HCT116 (cell line): ENCODE data around the gene MAPK8. TPM values are rescaled to one million over a fixed set of nuclear protein-coding genes. Genes with fewer than 3 reads are reported as not detected.

Experiments used
- ATAC-seq: fragments of 200-7000 bp; cut with Tn5 transposase; 2 replicates; pipeline ENCODE4 v1.9.1; 2020; ENCODE audit warnings: mild to moderate bottlenecking, moderate library complexity
- BruUV-seq: library from RNA; stranded (reverse); fragments of 400-500 nt; replicated peaks from 2 replicates; lab custom pipeline; 2021; lab: Mats Ljungman, UMichigan
- CTCF ChIA-PET: fragments of 300-600 bp; sonication (Branson Sonifier 250); formaldehyde crosslinking; loops from one replicate; lab custom pipeline; 2021; ENCODE audit warnings: antibody characterized with exemption; lab: Charles Lee
- POLR2A ChIA-PET: fragments of 300-600, 350-600 bp; sonication (Branson Sonifier 250); formaldehyde crosslinking; loops from one replicate; lab custom pipeline; 2021; ENCODE audit warnings: antibody characterized with exemption; lab: Charles Lee
- RAD21 ChIA-PET, 2 experiments: fragments of 300-600 bp; sonication (Branson Sonifier 250); formaldehyde crosslinking; loops; one replicate each; lab custom pipeline; 2023; ENCODE audit warnings: low total read pairs in 2 of 2; ENCODE audit not compliant: uncharacterized antibody in 2 of 2, unreplicated experiment in 2 of 2, low non-redundant PET in 1 of 2; lab: Charles Lee
- DNase-seq: peaks from one replicate; pipeline ENCODE4 v3.0.0-alpha.2; 2010; ENCODE audit warnings: low read depth, low spot score
- H2AFZ ChIP-seq: fragments of 200-600 bp; shearing (Covaris generic), sonication (generic); 2 replicates; pipeline ENCODE4 v1.6.1; 2017; ENCODE audit warnings: low read depth, mixed run types, mixed read lengths, antibody characterized with exemption, low read length; ENCODE audit not compliant: poor library complexity, severe bottlenecking
- H3K27ac ChIP-seq: 2 replicates; pipeline ENCODE4 v1.5.1; 2012; ENCODE audit warnings: low read depth, low read length
- H3K27me3 ChIP-seq: fragments of 200-600 bp; sonication (generic); 2 replicates; pipeline ENCODE4 v1.6.1; 2016; ENCODE audit warnings: mixed run types, low read length, mixed read lengths; ENCODE audit not compliant: insufficient read depth
- H3K36me3 ChIP-seq, 2 experiments: fragments of 200-500 bp in 1 of 2; fragments of 200-600 bp in 1 of 2; sonication (Bioruptor generic) in 1 of 2; sonication (generic) in 1 of 2; 2 replicates each; pipeline versions ENCODE4 v1.5.1 to v1.6.1; 2014 to 2016; ENCODE audit warnings: low read length in 2 of 2, inconsistent platforms in 1 of 2, mixed read lengths in 1 of 2, mixed run types in 1 of 2; ENCODE audit not compliant: insufficient read depth in 2 of 2, control insufficient read depth in 1 of 2
- H3K4me1 ChIP-seq, 2 experiments: fragments of 200-600 bp in 1 of 2; sonication (generic) in 1 of 2; 2 replicates each; pipeline versions ENCODE4 v1.5.1 to v1.6.1; 2012 to 2017; ENCODE audit warnings: low read length in 2 of 2, inconsistent platforms in 1 of 2, mild to moderate bottlenecking in 1 of 2, mixed read lengths in 1 of 2, mixed run types in 1 of 2, moderate library complexity in 1 of 2; ENCODE audit not compliant: insufficient read depth in 2 of 2, control insufficient read depth in 1 of 2
- H3K4me2 ChIP-seq: fragments of 200-600 bp; sonication (generic); 2 replicates; pipeline ENCODE4 v1.6.1; 2017; ENCODE audit warnings: mixed run types, low read length, mixed read lengths
- H3K4me3 ChIP-seq, 2 experiments: fragments of 200-600 bp in 1 of 2; sonication (generic) in 1 of 2; replicated peaks in 1 of 2; 2 replicates each; pipeline ENCODE4 v1.5.1; 2011 to 2016; ENCODE audit warnings: low read length in 2 of 2, control low read depth in 1 of 2, low read depth in 1 of 2, mild to moderate bottlenecking in 1 of 2, mixed read lengths in 1 of 2, mixed run types in 1 of 2
- H3K79me2 ChIP-seq: fragments of 200-600 bp; sonication (generic); 2 replicates; pipeline ENCODE4 v1.6.1; 2017; ENCODE audit warnings: mild to moderate bottlenecking, mixed run types, low read length, moderate library complexity, mixed read lengths; ENCODE audit not compliant: insufficient read depth
- H3K9ac ChIP-seq: fragments of 200-600 bp; sonication (generic); 2 replicates; pipeline ENCODE4 v1.6.1; 2016; ENCODE audit warnings: low read length, mixed read lengths
- H3K9me2 ChIP-seq: fragments of 200-600 bp; sonication (generic), shearing (Covaris generic); 2 replicates; pipeline ENCODE4 v1.6.1; 2017; ENCODE audit warnings: mixed run types, mild to moderate bottlenecking, moderate library complexity; ENCODE audit not compliant: insufficient read depth
- H3K9me3 ChIP-seq, 2 experiments: fragments of 200-500 bp in 1 of 2; fragments of 200-600 bp in 1 of 2; sonication (Bioruptor generic) in 1 of 2; sonication (generic) in 1 of 2; 2 replicates each; pipeline ENCODE4 v1.6.1; 2014 to 2017; ENCODE audit warnings: low read length in 2 of 2, mixed read lengths in 2 of 2, inconsistent platforms in 1 of 2, low read depth in 1 of 2, mild to moderate bottlenecking in 1 of 2, mixed run types in 1 of 2, moderate library complexity in 1 of 2; ENCODE audit not compliant: control insufficient read depth in 1 of 2, insufficient read depth in 1 of 2
- H4K20me1 ChIP-seq: fragments of 200-600 bp; sonication (generic), shearing (Covaris generic); 2 replicates; pipeline ENCODE4 v1.6.1; 2017; ENCODE audit warnings: mixed run types, mild to moderate bottlenecking, moderate library complexity; ENCODE audit not compliant: insufficient read depth
- ATF3 ChIP-seq: IDR thresholded peaks from 2 replicates; pipeline ENCODE4 v1.6.1; 2012
- EGR1 ChIP-seq: IDR thresholded peaks from 2 replicates; pipeline ENCODE4 v1.6.1; 2012; ENCODE audit warnings: low read depth
- ELF1 ChIP-seq: IDR thresholded peaks from 2 replicates; pipeline ENCODE4 v1.6.1; 2012; ENCODE audit warnings: low read depth, borderline replicate concordance
- EZH2 ChIP-seq: fragments of 200-600 bp; sonication (generic); IDR thresholded peaks from 2 replicates; pipeline ENCODE4 v1.6.1; 2017; ENCODE audit warnings: antibody characterized with exemption, mixed run types
- FOSL1 ChIP-seq: IDR thresholded peaks from 2 replicates; pipeline ENCODE4 v1.6.1; 2012; ENCODE audit warnings: low read depth
- REST ChIP-seq: IDR thresholded peaks from 2 replicates; pipeline ENCODE4 v1.6.1; 2012; ENCODE audit warnings: low read depth
- SIN3A ChIP-seq: IDR thresholded peaks from 2 replicates; pipeline ENCODE4 v1.6.1; 2012; ENCODE audit warnings: low read depth
- SP1 ChIP-seq: IDR thresholded peaks from 2 replicates; pipeline ENCODE4 v1.6.1; 2012; ENCODE audit warnings: low read depth
- YY1 ChIP-seq: IDR thresholded peaks from 2 replicates; pipeline ENCODE4 v1.6.1; 2011; ENCODE audit warnings: low read length, low read depth, moderate library complexity, mild to moderate bottlenecking; ENCODE audit not compliant: insufficient replicate concordance; ENCODE audit errors: extremely low read depth
- ZNF274 ChIP-seq: fragments of 200-500 bp; sonication (Bioruptor generic); IDR thresholded peaks from 2 replicates; pipeline ENCODE4 v1.6.1; 2014; ENCODE audit warnings: mild to moderate bottlenecking, low read depth, low read length, inconsistent platforms
- intact Hi-C: fragments of 100-400 bp; cut with micrococcal nuclease; formaldehyde crosslinking; loops from 2 replicates; pipeline ENCODE4 v1.10.0; 2022
- total RNA-seq: library from RNA; stranded (reverse); gene quantifications from one replicate; pipeline ENCODE4 v1.2.1, GENCODE V29; 2021; ENCODE audit not compliant: unreplicated experiment
- TF ChIP-seq, protein P1 (sequence below), 3 experiments: fragments of 200-600 bp in 1 of 3; sonication (generic) in 1 of 3; IDR thresholded peaks in 2 of 3; conservative IDR thresholded peaks in 1 of 3; 2 replicates each; pipeline ENCODE4 v1.5.1; 2012 to 2017; ENCODE audit warnings: low read depth in 2 of 3, low read length in 2 of 3, antibody characterized with exemption in 1 of 3, borderline replicate concordance in 1 of 3, control low read depth in 1 of 3, mild to moderate bottlenecking in 1 of 3, mixed read lengths in 1 of 3, mixed run types in 1 of 3, moderate library complexity in 1 of 3; ENCODE audit not compliant: insufficient read depth in 1 of 3

The MAPK8 gene
- total RNA-seq, 1 experiment from 2014 or later = 71.0 TPM

DNA sequence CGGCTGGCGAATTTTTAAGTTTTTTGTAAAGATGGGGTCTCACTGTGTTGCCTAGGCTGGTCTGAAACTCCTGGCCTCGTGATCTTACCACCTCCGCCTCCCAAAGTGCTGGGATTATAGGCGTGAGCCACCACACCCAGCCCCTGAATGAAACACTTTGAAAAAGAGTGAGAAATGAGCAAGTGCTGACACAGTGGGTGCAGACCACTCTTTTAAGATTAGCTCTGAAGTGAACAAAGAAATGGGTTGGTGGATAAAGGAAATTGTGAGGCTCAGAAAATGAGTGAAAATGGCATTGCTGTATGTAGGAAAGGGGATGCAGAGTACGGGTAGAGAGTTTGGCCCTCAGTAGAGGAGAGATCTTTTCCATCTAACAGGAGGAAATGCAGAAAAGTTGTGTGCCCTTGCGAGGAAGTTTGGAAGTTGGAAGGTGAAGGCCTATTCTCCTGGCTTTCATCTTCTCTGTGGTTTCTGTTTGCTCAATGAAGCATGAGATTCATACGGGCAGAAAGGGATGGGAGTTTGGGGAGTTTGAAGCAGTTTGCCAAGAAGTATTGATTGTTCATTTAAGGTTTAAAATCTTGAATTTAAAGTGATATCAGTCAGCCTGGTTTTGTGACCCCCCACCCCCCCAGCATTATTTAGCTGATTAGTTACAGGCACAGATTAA lies 11.0 kb downstream of the MAPK8 start:
- peaks cover 4 to 8% of the 10 kb centered on the region in 2 experiments; a peak in 1 of 4 replicates for H3K4me1 ChIP-seq
- ChIA-PET POLR2A (no interaction called here), RAD21 (no interaction called here), CTCF (no interaction called here)
- no peak overlapping the region for H3K4me3 ChIP-seq
- no peak for ATAC-seq
- H3K27ac ChIP-seq = no peak overlapping the region
- H4K20me1 ChIP-seq = no peaks in the 10 kb centered on the region
- no TSS peak for BruUV-seq
- no peaks in the 10 kb centered on the region for H3K9me3 ChIP-seq
- no peak overlapping the region for H3K4me2 ChIP-seq
- H3K36me3 ChIP-seq = no peaks in the 10 kb centered on the region
- no peak overlapping the region for H3K9ac ChIP-seq
- H2AFZ ChIP-seq = no peak overlapping the region
- H3K27me3 ChIP-seq = no peaks in the 10 kb centered on the region
- H3K79me2 ChIP-seq = peaks cover 92% of the 10 kb centered on the region
- no peak for DNase-seq
- TF ChIP-seq SIN3A (no peak), ATF3 (no peak), ELF1 (no peak), SP1 (no peak), FOSL1 (no peak), EZH2 (no peak), YY1 (no peak), ZNF274 (no peak), EGR1 (no peak), REST (no peak)
- TF ChIP-seq, protein P1, sequence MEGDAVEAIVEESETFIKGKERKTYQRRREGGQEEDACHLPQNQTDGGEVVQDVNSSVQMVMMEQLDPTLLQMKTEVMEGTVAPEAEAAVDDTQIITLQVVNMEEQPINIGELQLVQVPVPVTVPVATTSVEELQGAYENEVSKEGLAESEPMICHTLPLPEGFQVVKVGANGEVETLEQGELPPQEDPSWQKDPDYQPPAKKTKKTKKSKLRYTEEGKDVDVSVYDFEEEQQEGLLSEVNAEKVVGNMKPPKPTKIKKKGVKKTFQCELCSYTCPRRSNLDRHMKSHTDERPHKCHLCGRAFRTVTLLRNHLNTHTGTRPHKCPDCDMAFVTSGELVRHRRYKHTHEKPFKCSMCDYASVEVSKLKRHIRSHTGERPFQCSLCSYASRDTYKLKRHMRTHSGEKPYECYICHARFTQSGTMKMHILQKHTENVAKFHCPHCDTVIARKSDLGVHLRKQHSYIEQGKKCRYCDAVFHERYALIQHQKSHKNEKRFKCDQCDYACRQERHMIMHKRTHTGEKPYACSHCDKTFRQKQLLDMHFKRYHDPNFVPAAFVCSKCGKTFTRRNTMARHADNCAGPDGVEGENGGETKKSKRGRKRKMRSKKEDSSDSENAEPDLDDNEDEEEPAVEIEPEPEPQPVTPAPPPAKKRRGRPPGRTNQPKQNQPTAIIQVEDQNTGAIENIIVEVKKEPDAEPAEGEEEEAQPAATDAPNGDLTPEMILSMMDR (IDR thresholded peaks at IDR 0.05 in 2 of 3, conservative IDR thresholded peaks at IDR 0.05 in 1 of 3; ENCODE audit: borderline replicate concordance in 1 of 3, insufficient read depth in 1 of 3, low read depth in 2 of 3, low read length in 2 of 3) = no peak
- intact Hi-C loops = no loop called here
- H3K9me2 ChIP-seq = no peaks in the 10 kb centered on the region
